ENCODE data around the gene ARRDC5. TPM values are rescaled to one million over a fixed set of nuclear protein-coding genes. Genes with fewer than 3 reads are reported as not detected.

Gene ARRDC5
- polyA plus RNA-seq, 1 experiment: not detected

GRCh38 chr19:4937060-4937459 is 34.4 kb upstream of the ARRDC5 start:
- no peak for DNase-seq (ENCODE audit: low read depth, low spot score)
- ChIA-PET CTCF (interaction anchor here (1.4 kb wide), 1 partner anchor 128 kb away, joined by 3 read pairs; no protein-coding TSS in a partner anchor), POLR2A (interaction anchor here (0.5 to 0.6 kb wide), 3 partner anchors 11 to 47 kb away, joined by 4 to 6 read pairs (median 4); no protein-coding TSS in a partner anchor)
- Histone ChIP-seq H3K27ac (ENCODE audit: low read depth, low read length) (no peak overlapping the region), H3K9me3 (ENCODE audit: control insufficient read depth, insufficient read depth, low read length) (peaks cover 6% of the 10 kb centered on the region; the same call in 1 of the 2 replicates), H3K4me3 (ENCODE audit: low read depth, low read length) (no peak overlapping the region), H3K27me3 (ENCODE audit: control insufficient read depth, insufficient read depth, low read length) (no peaks in the 10 kb centered on the region)
- TF ChIP-seq, protein P1, sequence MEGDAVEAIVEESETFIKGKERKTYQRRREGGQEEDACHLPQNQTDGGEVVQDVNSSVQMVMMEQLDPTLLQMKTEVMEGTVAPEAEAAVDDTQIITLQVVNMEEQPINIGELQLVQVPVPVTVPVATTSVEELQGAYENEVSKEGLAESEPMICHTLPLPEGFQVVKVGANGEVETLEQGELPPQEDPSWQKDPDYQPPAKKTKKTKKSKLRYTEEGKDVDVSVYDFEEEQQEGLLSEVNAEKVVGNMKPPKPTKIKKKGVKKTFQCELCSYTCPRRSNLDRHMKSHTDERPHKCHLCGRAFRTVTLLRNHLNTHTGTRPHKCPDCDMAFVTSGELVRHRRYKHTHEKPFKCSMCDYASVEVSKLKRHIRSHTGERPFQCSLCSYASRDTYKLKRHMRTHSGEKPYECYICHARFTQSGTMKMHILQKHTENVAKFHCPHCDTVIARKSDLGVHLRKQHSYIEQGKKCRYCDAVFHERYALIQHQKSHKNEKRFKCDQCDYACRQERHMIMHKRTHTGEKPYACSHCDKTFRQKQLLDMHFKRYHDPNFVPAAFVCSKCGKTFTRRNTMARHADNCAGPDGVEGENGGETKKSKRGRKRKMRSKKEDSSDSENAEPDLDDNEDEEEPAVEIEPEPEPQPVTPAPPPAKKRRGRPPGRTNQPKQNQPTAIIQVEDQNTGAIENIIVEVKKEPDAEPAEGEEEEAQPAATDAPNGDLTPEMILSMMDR (IDR thresholded peaks at IDR 0.05; ENCODE audit: low read depth, low read length): no peak

- CTCF ChIA-PET: interaction anchor here (0.7 kb wide), 1 partner anchor 23 kb away, joined by 3 read pairs; no protein-coding TSS in a partner anchor
- Histone ChIP-seq H3K4me3 (ENCODE audit: low read depth, low read length) (no peak overlapping the region), H3K27me3 (ENCODE audit: control insufficient read depth, insufficient read depth, low read length) (no peaks in the 10 kb centered on the region), H3K27ac (ENCODE audit: low read depth, low read length) (no peak overlapping the region), H3K9me3 (ENCODE audit: control insufficient read depth, insufficient read depth, low read length) (peaks cover 10% of the 10 kb centered on the region; the same call in 1 of the 2 replicates)
- TF ChIP-seq, protein P1 (IDR thresholded peaks at IDR 0.05; ENCODE audit: low read depth, low read length): no peak
- DNase-seq (ENCODE audit: low read depth, low spot score): no peak
- POLR2A ChIA-PET: interaction anchor here (1.0 kb wide), 1 partner anchor 15 kb away, joined by 3 read pairs; no protein-coding TSS in a partner anchor
Measured at GRCh38 chr19:4935444-4935843, 32.7 kb upstream of the ARRDC5 start.

GRCh38 chr19:4933528-4933927 is 30.8 kb upstream of the ARRDC5 start:
- ChIA-PET CTCF (interaction anchor here (0.6 kb wide), 1 partner anchor 99 kb away, joined by 4 read pairs; no protein-coding TSS in a partner anchor), POLR2A (no interaction called here)
- peaks cover 13% of the 10 kb centered on the region; the same call in 1 of the 2 replicates for H3K9me3 ChIP-seq (ENCODE audit: control insufficient read depth, insufficient read depth, low read length)
- H3K27ac ChIP-seq (ENCODE audit: low read depth, low read length): no peak overlapping the region
- DNase-seq (ENCODE audit: low read depth, low spot score): no peak
- TF ChIP-seq, protein P1 (IDR thresholded peaks at IDR 0.05; ENCODE audit: low read depth, low read length): no peak
- H3K4me3 ChIP-seq (ENCODE audit: low read depth, low read length): no peak overlapping the region
- no peaks in the 10 kb centered on the region for H3K27me3 ChIP-seq (ENCODE audit: control insufficient read depth, insufficient read depth, low read length)

GRCh38 chr19:4932711-4933110 is 30.0 kb upstream of the ARRDC5 start:
- Histone ChIP-seq H3K27ac (ENCODE audit: low read depth, low read length) (no peak overlapping the region), H3K4me3 (ENCODE audit: low read depth, low read length) (no peak overlapping the region), H3K9me3 (ENCODE audit: control insufficient read depth, insufficient read depth, low read length) (peaks cover 13% of the 10 kb centered on the region; the same call in 1 of the 2 replicates), H3K27me3 (ENCODE audit: control insufficient read depth, insufficient read depth, low read length) (no peaks in the 10 kb centered on the region)
- ChIA-PET POLR2A (no interaction called here), CTCF (no interaction called here)
- TF ChIP-seq, protein P1 (IDR thresholded peaks at IDR 0.05; ENCODE audit: low read depth, low read length): no peak
- no peak for DNase-seq (ENCODE audit: low read depth, low spot score)

- Histone ChIP-seq H3K9me3 (ENCODE audit: control insufficient read depth, insufficient read depth, low read length) (peaks cover 13% of the 10 kb centered on the region; the same call in 1 of the 2 replicates), H3K27me3 (ENCODE audit: control insufficient read depth, insufficient read depth, low read length) (no peaks in the 10 kb centered on the region), H3K27ac (ENCODE audit: low read depth, low read length) (no peak overlapping the region), H3K4me3 (ENCODE audit: low read depth, low read length) (no peak overlapping the region)
- ChIA-PET CTCF (no interaction called here), POLR2A (interaction anchor here (1.0 kb wide), 1 partner anchor 38 kb away, joined by 3 read pairs; the partner anchor contains the start of gene KDM4B)
- TF ChIP-seq, protein P1 (IDR thresholded peaks at IDR 0.05; ENCODE audit: low read depth, low read length): no peak
- DNase-seq (ENCODE audit: low read depth, low spot score): no peak
Measured at GRCh38 chr19:4930664-4931063, 28.0 kb upstream of the ARRDC5 start.

Data from AG04450 (cell line).